HFFc6 (cell line): ENCODE measurements around the gene WRAP73. TPM values are rescaled to one million over a fixed set of nuclear protein-coding genes. Genes with fewer than 3 reads are reported as not detected.

Source experiments
- DNase-seq: peaks from one replicate; pipeline ENCODE4 v3.0.0-alpha.2; 2018
- H3K27ac Mint-ChIP-seq: 2 replicates; pipeline ENCODE4 v1.8.0; 2020; ENCODE audit warnings: mild to moderate bottlenecking, mixed read lengths
- H3K27me3 Mint-ChIP-seq: 2 replicates; pipeline ENCODE4 v1.8.0; 2021; ENCODE audit warnings: mild to moderate bottlenecking, moderate library complexity, mixed read lengths; ENCODE audit not compliant: insufficient read depth
- H3K36me3 Mint-ChIP-seq: 2 replicates; pipeline ENCODE4 v1.8.0; 2021; ENCODE audit warnings: low read depth, mixed read lengths
- H3K4me1 Mint-ChIP-seq: 2 replicates; pipeline ENCODE4 v1.8.0; 2020; ENCODE audit warnings: low read depth, mixed read lengths
- H3K4me3 Mint-ChIP-seq: 2 replicates; pipeline ENCODE4 v1.8.0; 2020; ENCODE audit warnings: mild to moderate bottlenecking, moderate library complexity, mixed read lengths
- H3K9me3 Mint-ChIP-seq: 2 replicates; pipeline ENCODE4 v1.8.0; 2020; ENCODE audit warnings: mild to moderate bottlenecking, mixed read lengths
- total RNA-seq, 6 experiments: library from RNA; stranded (reverse); fragmentation: NEBNext Ultra II Directional; extraction: Animal tissue kit (Norgen Biotek cat#: 25700); gene quantifications; 2 replicates in 1 of 6; 3 replicates in 5 of 6; pipeline ENCODE4 v1.2.3, GENCODE V29; 2021
- TF ChIP-seq, protein P1 (sequence below): fragments of 200-600 bp; sonication (generic); IDR thresholded peaks from 2 replicates; pipeline ENCODE4 v1.5.0; 2021; ENCODE audit warnings: antibody characterized with exemption, mild to moderate bottlenecking

The WRAP73 gene
- total RNA-seq, 6 experiments from 2014 or later, result 11.8 to 14.8 (median 14.3) TPM

DNA sequence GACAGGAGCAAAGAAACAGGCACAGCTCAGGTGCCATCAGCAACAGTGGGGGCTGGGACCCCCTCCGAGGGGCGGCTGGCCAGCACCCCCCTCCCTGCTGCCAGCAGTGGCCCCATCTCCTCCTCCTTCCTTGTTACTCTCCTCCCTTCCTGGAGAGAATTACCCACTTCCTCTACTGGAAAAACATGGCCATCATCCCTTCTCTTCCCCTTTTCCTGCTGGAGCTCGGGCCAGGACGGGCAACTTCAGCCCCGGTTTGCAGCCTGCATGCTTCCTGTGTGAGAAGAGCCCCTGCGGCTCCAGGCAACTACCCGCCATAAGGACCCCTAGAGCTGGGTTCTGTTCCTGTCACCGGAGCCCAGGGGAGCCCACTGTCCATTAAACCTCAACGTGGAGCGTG, 56.2 kb downstream of the WRAP73 start:
- no peak overlapping the region for H3K4me3 Mint-ChIP-seq
- peaks cover 6% of the 10 kb centered on the region for H3K27me3 Mint-ChIP-seq
- H3K27ac Mint-ChIP-seq, result no peak overlapping the region
- H3K4me1 Mint-ChIP-seq, result no peaks in the 10 kb centered on the region
- no peaks in the 10 kb centered on the region for H3K9me3 Mint-ChIP-seq
- TF ChIP-seq, protein P1, sequence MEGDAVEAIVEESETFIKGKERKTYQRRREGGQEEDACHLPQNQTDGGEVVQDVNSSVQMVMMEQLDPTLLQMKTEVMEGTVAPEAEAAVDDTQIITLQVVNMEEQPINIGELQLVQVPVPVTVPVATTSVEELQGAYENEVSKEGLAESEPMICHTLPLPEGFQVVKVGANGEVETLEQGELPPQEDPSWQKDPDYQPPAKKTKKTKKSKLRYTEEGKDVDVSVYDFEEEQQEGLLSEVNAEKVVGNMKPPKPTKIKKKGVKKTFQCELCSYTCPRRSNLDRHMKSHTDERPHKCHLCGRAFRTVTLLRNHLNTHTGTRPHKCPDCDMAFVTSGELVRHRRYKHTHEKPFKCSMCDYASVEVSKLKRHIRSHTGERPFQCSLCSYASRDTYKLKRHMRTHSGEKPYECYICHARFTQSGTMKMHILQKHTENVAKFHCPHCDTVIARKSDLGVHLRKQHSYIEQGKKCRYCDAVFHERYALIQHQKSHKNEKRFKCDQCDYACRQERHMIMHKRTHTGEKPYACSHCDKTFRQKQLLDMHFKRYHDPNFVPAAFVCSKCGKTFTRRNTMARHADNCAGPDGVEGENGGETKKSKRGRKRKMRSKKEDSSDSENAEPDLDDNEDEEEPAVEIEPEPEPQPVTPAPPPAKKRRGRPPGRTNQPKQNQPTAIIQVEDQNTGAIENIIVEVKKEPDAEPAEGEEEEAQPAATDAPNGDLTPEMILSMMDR, result no peak
- no peak for DNase-seq
- H3K36me3 Mint-ChIP-seq, result no peaks in the 10 kb centered on the region

DNA sequence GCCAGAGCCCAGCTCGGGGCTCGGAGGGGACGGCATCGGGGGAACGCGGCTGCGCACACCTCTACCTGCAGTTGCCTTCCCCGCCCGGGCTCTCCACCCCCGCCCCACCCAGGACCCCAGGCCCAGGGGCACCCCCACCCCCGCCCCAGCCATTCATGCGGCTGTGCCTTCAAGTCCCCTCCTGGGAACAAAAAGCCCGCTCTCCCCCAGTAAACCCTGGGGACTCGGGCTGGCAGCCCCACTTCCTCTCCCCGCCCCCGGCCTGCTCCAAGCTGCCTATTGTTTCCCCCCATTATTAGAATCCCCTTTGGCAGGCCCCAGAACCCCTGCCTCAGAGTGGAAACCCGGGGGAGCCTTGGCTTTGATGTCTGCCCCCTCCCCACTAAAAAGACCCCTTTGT, 56.6 kb downstream of the WRAP73 start:
- H3K27ac Mint-ChIP-seq, result no peak overlapping the region
- H3K9me3 Mint-ChIP-seq, result no peaks in the 10 kb centered on the region
- DNase-seq, result no peak
- H3K4me1 Mint-ChIP-seq, result no peaks in the 10 kb centered on the region
- TF ChIP-seq, protein P1, result no peak
- H3K36me3 Mint-ChIP-seq, result no peaks in the 10 kb centered on the region
- no peak overlapping the region for H3K4me3 Mint-ChIP-seq
- peaks cover 6% of the 10 kb centered on the region for H3K27me3 Mint-ChIP-seq

DNA sequence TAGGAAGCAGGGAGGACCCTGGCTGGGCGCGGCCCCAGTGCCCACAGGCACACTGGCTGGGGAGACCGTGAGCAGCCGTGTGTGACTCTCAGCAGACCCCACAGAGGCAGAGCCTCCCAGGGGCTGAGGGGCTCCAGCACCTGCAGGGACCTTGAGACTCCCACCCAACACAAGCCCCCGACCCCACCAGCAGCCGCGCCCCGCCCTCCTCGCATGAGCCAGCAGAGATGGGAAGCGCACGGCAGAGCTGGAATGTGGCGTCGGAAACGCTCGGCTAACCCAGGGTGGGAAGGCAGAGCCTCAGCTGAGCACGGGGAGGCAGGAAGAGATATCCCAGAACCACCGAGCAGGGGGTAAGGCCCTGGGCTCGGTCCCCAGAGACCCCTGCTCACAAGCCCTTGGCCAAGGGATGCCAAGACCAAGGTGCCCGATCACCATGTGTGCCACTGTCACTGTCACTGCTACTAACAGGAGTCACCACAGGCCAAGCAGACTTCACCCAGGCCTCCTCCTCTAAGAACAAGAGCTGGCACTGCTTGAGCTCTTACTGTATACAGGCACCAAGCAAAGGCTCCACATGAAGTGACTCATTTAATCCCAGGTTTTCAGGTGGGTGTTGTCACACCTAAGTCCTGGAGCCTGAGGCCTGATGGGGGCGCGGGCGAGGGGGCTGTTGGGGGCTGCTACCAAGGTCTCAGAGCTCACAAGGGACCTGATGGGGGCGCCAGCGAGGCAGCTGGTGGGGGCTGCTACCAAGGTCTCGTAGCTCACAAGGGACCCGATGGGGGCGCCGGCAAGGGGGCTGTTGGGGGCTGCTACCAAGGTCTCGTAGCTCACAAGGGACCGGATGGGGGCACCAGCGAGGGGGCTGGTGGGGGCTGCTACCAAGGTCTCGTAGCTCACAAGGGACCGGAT, 58.7 kb downstream of the WRAP73 start:
- Mint-ChIP-seq H3K27ac (no peak overlapping the region), H3K36me3 (no peaks in the 10 kb centered on the region), H3K4me1 (peaks cover 9% of the 10 kb centered on the region), H3K4me3 (no peak overlapping the region), H3K27me3 (peaks cover 5% of the 10 kb centered on the region), H3K9me3 (no peaks in the 10 kb centered on the region)
- DNase-seq, result no peak
- TF ChIP-seq, protein P1, result peak; percentile 17; the same call in 1 of the 2 replicates

DNA sequence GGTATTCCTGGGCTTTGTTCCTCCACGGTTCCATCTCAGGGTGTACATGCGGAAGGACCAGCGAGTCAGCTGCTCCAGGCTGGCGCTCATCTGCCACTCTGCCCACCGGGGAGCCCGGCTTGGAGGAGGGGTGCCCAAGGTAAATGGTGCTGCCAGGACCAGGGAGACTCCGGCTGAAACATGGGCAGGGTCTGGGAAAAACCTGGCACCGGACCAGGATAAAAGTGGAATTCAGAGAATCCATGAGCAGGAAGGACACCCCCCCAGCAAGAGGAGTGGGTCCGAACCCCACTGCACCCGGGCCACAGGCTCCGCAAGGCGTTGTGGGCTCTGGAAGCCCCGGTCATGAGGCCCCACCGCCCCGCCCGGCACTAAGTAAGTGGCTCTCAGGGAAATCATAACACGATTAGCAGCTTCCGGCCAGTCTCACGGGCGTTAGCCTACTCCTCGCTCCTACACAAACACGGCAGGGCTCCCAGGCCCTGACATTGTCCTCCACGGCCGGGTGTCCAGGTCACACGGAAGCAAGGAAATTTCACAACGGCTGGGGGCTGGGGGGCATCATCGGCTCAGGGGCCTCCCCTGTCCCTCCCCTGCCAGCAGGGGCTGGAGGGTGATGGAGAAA, 59.7 kb downstream of the WRAP73 start:
- H3K4me1 Mint-ChIP-seq, result peaks cover 9% of the 10 kb centered on the region
- no peak overlapping the region for H3K27ac Mint-ChIP-seq
- DNase-seq, result no peak
- no peaks in the 10 kb centered on the region for H3K36me3 Mint-ChIP-seq
- H3K4me3 Mint-ChIP-seq, result no peak overlapping the region
- peaks cover 5% of the 10 kb centered on the region for H3K27me3 Mint-ChIP-seq
- TF ChIP-seq, protein P1, result no peak
- H3K9me3 Mint-ChIP-seq, result no peaks in the 10 kb centered on the region

DNA sequence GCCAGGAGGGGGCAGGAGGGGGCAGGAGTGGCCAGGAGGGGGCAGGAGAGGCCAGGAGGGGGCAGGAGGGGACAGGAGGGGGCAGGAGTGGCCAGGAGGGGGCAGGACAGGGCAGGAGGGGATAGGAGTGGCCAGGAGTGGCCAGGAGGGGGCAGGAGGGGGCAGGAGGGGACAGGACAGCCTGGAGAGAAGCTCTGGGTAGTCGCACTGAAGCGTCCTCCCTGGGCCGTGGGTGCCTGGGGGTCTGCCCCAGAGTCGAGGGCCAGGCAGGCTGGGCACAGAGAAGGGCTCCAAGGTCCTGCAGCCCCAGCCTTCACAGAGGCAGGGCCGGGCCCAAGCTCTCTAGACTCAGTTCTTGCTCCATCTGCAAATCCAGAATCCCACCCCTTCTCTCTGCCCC, 61.5 kb downstream of the WRAP73 start:
- H3K27me3 Mint-ChIP-seq, result peaks cover 5% of the 10 kb centered on the region
- DNase-seq, result no peak
- H3K4me1 Mint-ChIP-seq, result peaks cover 9% of the 10 kb centered on the region
- no peak overlapping the region for H3K27ac Mint-ChIP-seq
- H3K9me3 Mint-ChIP-seq, result no peaks in the 10 kb centered on the region
- TF ChIP-seq, protein P1, result peak; percentile 35
- no peaks in the 10 kb centered on the region for H3K36me3 Mint-ChIP-seq
- H3K4me3 Mint-ChIP-seq, result no peak overlapping the region
